ENCODE results near the gene ZBTB14.

The ZBTB14 gene, protein sequence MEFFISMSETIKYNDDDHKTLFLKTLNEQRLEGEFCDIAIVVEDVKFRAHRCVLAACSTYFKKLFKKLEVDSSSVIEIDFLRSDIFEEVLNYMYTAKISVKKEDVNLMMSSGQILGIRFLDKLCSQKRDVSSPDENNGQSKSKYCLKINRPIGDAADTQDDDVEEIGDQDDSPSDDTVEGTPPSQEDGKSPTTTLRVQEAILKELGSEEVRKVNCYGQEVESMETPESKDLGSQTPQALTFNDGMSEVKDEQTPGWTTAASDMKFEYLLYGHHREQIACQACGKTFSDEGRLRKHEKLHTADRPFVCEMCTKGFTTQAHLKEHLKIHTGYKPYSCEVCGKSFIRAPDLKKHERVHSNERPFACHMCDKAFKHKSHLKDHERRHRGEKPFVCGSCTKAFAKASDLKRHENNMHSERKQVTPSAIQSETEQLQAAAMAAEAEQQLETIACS

DNA sequence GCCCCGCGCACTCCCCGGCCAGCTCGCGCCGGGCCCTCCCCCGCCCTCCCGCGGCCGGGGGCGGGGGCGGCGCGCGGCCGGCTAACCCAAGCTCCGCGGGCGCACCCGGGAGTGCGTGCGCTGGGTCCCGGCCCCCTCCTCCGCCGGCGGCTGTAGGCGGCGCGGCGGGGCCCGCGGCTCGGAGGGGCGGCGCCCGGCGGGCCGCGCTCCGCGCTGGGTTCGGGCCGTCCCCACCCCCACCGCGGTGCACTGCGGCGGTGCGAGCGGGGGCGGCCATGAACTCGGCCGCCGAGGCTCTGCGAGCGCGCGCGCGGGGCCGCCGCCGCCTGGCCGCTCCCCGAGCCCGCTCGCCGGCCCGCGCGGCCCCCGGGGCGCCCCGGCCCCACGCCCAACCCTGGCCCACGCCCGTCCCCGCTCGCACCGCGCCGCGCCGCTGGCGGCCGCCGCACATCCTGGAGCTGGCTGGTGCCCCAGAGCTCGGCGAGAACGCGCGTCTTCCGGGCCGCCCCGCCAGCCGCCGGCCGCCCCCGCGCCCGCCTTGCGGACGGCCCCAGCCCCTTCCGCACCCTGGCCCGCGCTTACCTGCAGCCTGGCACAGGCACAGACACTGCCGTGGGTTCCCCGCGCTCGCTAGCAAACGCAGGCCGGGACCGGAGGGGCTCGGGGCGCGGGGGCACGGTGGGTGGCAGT is at the start of gene ZBTB14:
TSS of gene ZBTB14 (minus strand) at position 496 of the 690 bp plus-strand sequence. CDS start 2,480 bp downstream, outside the sequence.
- FAIRE-seq (no peak), DNase-seq (ENCODE audit: low spot score) (no peak)

DNA sequence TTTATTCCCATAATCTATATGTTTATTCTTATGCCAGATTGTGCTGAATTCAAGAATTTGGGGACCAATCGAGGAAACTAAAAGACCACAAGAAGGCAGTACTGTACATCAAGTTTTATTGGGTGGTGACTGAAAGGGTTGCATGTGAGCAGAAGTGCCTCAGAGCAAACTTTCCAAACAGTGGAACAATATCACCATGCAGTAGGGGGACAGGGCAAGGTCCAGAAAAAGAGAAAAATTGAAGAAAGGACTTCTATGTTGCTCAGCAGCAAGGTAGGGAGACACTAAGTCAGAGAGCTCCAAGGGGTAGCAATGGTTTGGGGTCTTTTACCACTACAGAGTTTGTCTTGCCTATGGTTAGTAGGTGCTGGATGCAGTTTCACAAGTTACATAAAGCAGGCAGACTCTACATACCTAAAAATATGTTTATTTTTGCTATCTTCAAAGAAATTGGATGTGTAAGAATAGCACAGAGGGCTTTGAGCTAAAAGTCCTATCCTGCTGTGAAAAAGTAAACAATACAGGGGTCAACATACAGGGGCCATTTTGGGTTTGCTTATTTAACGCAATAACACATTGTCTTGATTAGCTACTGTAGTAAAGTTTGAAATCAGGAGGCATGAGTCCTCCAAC is 43.8 kb upstream of the ZBTB14 start:
- FAIRE-seq (no peak), DNase-seq (ENCODE audit: low spot score) (no peak)

- FAIRE-seq (no peak), DNase-seq (ENCODE audit: low spot score) (no peak)
Observed at GRCh38 chr18:5334456-5335075, 39.0 kb upstream of the ZBTB14 start.

GRCh38 chr18:5318061-5318700 is 22.7 kb upstream of the ZBTB14 start:
- FAIRE-seq (no peak), DNase-seq (ENCODE audit: low spot score) (no peak)

GRCh38 chr18:5317186-5317585 is 21.7 kb upstream of the ZBTB14 start:
- no peak for DNase-seq (ENCODE audit: low spot score)
- FAIRE-seq: no peak

GRCh38 chr18:5315838-5316237 is 20.3 kb upstream of the ZBTB14 start:
- DNase-seq (ENCODE audit: low spot score): no peak
- FAIRE-seq: no peak

- no peak for FAIRE-seq
Observed at GRCh38 chr18:5311301-5311989, 15.9 kb upstream of the ZBTB14 start.

GRCh38 chr18:5309888-5310470 is 14.5 kb upstream of the ZBTB14 start:
- FAIRE-seq (no peak), DNase-seq (ENCODE audit: low spot score) (no peak)

More at GRCh38 chr18:5311301-5311989, 15.9 kb upstream of the ZBTB14 start:
- DNase-seq (ENCODE audit: low spot score): no peak

- DNase-seq (ENCODE audit: low spot score): no peak
- no peak for FAIRE-seq
Observed at GRCh38 chr18:5305835-5306234, 10.3 kb upstream of the ZBTB14 start.

- DNase-seq (ENCODE audit: low spot score): no peak
- no peak for FAIRE-seq
Observed at GRCh38 chr18:5304232-5304631, 8.7 kb upstream of the ZBTB14 start.

- FAIRE-seq: no peak
Observed at GRCh38 chr18:5303636-5304035, 8.1 kb upstream of the ZBTB14 start.

DNA sequence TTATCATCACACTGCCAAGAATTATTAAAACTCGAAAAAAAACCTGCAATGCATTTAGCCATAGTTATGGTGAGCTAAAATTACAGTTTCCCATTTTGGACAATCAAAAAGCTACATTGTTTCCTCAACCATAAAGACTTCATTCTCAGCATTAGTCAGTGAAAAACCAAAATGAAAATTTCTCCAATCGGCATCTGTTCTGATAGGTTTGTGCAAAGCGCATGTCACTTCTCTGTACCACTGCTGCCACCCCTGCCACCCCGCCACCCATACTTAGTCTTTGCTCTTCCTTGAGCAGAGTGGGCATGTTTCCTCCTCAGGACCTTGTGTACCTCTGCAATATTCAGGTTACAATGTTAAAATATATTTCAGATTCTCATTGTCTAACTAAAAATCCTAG is 7.1 kb upstream of the ZBTB14 start:
- DNase-seq (ENCODE audit: low spot score): no peak
- no peak for FAIRE-seq

More at GRCh38 chr18:5303636-5304035, 8.1 kb upstream of the ZBTB14 start:
- no peak for DNase-seq (ENCODE audit: low spot score)

GRCh38 chr18:5300476-5301010 is 5.0 kb upstream of the ZBTB14 start:
- no peak for FAIRE-seq

GRCh38 chr18:5298156-5298852 is 2.8 kb upstream of the ZBTB14 start:
- FAIRE-seq: no peak
- no peak for DNase-seq (ENCODE audit: low spot score)

More at GRCh38 chr18:5300476-5301010, 5.0 kb upstream of the ZBTB14 start:
- DNase-seq (ENCODE audit: low spot score): no peak

DNA sequence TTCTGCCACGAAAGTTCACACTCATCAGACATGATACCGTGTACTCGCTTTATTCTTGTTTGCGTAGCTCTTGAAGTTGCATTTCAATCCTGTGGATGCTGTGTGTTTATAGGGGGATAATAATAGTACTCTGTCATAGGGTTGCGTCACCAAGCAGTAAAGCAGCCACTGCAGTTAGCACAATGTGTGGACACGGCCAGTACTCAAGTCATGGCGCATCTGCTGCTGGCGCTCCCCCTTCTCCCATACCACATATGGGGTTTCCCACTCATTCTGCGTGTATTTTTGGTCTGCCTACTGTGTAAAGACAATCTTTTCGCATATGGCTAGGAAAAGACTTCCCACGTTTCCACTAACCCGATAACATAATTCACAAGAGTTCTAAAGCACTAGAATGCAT is 2.1 kb upstream of the ZBTB14 start:
- FAIRE-seq (no peak), DNase-seq (ENCODE audit: low spot score) (no peak)

DNA sequence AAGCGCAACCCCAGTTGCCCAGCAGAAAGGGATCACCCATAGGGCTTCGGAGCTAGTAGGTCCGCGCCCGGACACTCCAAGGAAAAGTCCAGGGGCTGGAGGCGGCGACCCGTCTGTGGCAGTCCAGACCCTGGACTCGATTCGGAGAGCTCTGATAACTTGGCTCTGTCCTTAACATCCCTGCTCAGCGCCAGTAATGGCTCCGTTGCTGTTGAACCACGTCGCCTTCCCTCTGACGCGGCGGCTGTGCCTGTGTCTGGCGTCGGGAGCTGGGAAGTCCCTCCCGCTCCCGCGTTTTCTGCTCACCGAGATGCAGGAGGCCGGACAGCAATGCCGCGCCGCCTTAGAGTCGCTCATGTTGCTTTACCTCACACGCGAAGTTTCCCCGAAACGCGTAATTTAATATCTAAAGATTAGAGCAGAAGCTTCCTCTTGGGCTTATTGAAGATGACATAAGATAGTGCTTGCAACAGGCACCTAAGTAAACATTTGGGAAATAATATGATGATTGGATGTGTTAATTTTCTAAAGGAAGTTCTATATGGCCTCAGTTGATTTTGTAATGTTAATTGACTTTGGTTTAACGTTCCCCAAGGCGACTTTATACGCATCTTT is 1.3 kb upstream of the ZBTB14 start:
- FAIRE-seq (no peak), DNase-seq (ENCODE audit: low spot score) (peak; percentile 47)

DNA sequence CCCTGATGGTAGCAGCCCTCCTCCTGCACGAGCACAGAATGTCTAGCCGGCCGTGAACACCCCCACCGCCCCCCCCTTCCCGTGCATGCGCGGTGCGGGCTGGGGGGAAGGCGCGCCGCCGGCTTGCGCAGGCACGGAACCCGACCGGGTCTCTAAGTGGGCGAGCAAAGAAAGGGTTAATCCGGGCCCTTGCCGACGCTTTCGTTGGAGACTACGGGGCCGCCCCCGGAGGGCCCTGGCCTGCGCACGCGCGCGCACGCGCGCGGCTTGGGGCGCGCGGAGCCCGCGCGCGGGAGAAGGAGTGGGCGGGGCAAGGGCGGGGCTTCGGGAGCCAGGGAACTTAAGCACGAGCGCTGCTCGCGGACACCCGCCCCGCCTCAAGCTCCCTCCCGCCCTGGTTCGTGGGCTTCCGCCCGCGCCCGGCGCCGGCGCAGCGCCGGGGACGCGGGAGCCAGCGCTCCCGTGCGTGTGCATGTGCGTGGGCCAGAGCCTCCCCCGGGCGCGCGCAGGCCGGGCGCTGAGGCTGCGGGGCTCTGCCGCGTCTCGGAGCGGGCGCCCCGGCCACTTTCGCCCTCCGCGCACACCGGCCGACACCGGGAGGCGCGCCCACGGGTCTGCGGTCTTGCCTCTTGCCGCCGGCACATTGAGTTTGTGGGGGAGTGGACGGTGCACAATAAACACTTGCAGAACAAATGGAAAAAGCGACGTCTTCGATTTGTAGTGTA is 617 bp upstream of the ZBTB14 start:
- DNase-seq (ENCODE audit: low spot score) (peak; percentile 82), FAIRE-seq (no peak)

Data from RCC 7860 (cell line).